WTC11 (cell line): ENCODE measurements around the gene SYT1.

ENCODE experiments used
- PRDM15 ChIP-seq: sonication (generic); formaldehyde crosslinking; IDR thresholded peaks from 2 replicates; pipeline ENCODE4 v1.8.0; 2022; ENCODE audit warnings: missing genetic modification reagents
- PREB ChIP-seq: sonication (generic); formaldehyde crosslinking; IDR thresholded peaks from 2 replicates; pipeline ENCODE4 v1.8.1; 2022; ENCODE audit warnings: mild to moderate bottlenecking, missing genetic modification reagents, moderate library complexity, borderline replicate concordance
- RELA ChIP-seq: sonication (generic); formaldehyde crosslinking; IDR thresholded peaks from 2 replicates; pipeline ENCODE4 v1.8.1; 2022; ENCODE audit warnings: missing genetic modification reagents, mild to moderate bottlenecking, borderline replicate concordance
- SP1 ChIP-seq: sonication (generic); formaldehyde crosslinking; conservative IDR thresholded peaks from 2 replicates; pipeline ENCODE4 v1.8.1; 2022; ENCODE audit warnings: missing genetic modification reagents
- ZNF232 ChIP-seq: sonication (generic); formaldehyde crosslinking; IDR thresholded peaks from 2 replicates; pipeline ENCODE4 v1.8.0; 2022; ENCODE audit warnings: mild to moderate bottlenecking, missing genetic modification reagents
- TF ChIP-seq, protein P1 (sequence below): sonication (generic); formaldehyde crosslinking; IDR thresholded peaks from 2 replicates; pipeline ENCODE4 v1.8.1; 2022; ENCODE audit warnings: missing genetic modification reagents, borderline replicate concordance
- TF ChIP-seq, protein P2 (sequence below): fragments of 200-600 bp; IDR thresholded peaks from 2 replicates; pipeline ENCODE4 v1.8.0; 2022; ENCODE audit warnings: antibody characterized with exemption
- TF ChIP-seq, protein P3 (sequence below): sonication (generic); formaldehyde crosslinking; IDR thresholded peaks from 2 replicates; pipeline ENCODE4 v1.8.0; 2022; ENCODE audit warnings: mild to moderate bottlenecking, missing genetic modification reagents
- TF ChIP-seq, protein P4 (sequence below): sonication (generic); formaldehyde crosslinking; conservative IDR thresholded peaks from 2 replicates; pipeline ENCODE4 v1.8.1; 2022; ENCODE audit warnings: mild to moderate bottlenecking, missing genetic modification reagents

DNA sequence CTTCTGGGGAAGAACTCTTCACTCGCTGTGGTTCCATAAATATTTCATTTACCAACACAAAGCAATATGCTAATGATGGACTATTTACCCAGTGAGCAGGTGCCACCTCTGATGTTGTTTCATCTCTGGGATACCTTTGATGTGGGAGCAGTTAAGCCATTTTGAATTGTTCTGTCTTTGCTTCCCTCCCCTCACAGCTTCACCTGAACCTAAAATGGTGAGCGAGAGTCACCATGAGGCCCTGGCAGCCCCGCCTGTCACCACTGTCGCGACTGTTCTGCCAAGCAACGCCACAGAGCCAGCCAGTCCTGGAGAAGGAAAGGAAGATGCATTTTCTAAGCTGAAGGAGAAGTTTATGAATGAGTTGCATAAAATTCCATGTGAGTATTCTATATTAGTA lies 352.7 kb downstream of the SYT1 start:
- no peak for TF ChIP-seq SP1 (CRISPR knock-in tag)
- TF ChIP-seq, protein P1, sequence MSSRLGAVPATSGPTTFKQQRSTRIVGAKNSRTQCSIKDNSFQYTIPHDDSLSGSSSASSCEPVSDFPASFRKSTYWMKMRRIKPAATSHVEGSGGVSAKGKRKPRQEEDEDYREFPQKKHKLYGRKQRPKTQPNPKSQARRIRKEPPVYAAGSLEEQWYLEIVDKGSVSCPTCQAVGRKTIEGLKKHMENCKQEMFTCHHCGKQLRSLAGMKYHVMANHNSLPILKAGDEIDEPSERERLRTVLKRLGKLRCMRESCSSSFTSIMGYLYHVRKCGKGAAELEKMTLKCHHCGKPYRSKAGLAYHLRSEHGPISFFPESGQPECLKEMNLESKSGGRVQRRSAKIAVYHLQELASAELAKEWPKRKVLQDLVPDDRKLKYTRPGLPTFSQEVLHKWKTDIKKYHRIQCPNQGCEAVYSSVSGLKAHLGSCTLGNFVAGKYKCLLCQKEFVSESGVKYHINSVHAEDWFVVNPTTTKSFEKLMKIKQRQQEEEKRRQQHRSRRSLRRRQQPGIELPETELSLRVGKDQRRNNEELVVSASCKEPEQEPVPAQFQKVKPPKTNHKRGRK (CRISPR knock-in tag) = no peak
- TF ChIP-seq PREB (CRISPR knock-in tag) = no peak
- no peak for TF ChIP-seq PRDM15 (CRISPR knock-in tag)
- TF ChIP-seq, protein P2, sequence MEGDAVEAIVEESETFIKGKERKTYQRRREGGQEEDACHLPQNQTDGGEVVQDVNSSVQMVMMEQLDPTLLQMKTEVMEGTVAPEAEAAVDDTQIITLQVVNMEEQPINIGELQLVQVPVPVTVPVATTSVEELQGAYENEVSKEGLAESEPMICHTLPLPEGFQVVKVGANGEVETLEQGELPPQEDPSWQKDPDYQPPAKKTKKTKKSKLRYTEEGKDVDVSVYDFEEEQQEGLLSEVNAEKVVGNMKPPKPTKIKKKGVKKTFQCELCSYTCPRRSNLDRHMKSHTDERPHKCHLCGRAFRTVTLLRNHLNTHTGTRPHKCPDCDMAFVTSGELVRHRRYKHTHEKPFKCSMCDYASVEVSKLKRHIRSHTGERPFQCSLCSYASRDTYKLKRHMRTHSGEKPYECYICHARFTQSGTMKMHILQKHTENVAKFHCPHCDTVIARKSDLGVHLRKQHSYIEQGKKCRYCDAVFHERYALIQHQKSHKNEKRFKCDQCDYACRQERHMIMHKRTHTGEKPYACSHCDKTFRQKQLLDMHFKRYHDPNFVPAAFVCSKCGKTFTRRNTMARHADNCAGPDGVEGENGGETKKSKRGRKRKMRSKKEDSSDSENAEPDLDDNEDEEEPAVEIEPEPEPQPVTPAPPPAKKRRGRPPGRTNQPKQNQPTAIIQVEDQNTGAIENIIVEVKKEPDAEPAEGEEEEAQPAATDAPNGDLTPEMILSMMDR = no peak
- no peak for TF ChIP-seq ZNF232 (CRISPR knock-in tag)
- TF ChIP-seq RELA (CRISPR knock-in tag) = no peak
- TF ChIP-seq, protein P3, sequence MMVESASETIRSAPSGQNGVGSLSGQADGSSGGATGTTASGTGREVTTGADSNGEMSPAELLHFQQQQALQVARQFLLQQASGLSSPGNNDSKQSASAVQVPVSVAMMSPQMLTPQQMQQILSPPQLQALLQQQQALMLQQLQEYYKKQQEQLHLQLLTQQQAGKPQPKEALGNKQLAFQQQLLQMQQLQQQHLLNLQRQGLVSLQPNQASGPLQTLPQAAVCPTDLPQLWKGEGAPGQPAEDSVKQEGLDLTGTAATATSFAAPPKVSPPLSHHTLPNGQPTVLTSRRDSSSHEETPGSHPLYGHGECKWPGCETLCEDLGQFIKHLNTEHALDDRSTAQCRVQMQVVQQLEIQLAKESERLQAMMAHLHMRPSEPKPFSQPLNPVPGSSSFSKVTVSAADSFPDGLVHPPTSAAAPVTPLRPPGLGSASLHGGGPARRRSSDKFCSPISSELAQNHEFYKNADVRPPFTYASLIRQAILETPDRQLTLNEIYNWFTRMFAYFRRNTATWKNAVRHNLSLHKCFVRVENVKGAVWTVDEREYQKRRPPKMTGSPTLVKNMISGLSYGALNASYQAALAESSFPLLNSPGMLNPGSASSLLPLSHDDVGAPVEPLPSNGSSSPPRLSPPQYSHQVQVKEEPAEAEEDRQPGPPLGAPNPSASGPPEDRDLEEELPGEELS (CRISPR knock-in tag) = no peak
- TF ChIP-seq, protein P4, sequence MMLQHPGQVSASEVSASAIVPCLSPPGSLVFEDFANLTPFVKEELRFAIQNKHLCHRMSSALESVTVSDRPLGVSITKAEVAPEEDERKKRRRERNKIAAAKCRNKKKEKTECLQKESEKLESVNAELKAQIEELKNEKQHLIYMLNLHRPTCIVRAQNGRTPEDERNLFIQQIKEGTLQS = no peak
